ENCODE results near the gene TAS2R5.

TAS2R5 gene

GRCh38 chr7:141754939-141755338 lies 35.1 kb upstream of the TAS2R5 start:
- no peak for TF ChIP-seq POLR2AphosphoS5 (IDR thresholded peaks at IDR 0.05; ENCODE audit: low read depth, low read length)

- TF ChIP-seq FOXP2 (optimal IDR thresholded peaks at IDR 0.05; ENCODE audit: borderline replicate concordance, extremely low read depth, extremely low read length, insufficient read depth): no peak
- no peak for TF ChIP-seq POLR2AphosphoS5 (IDR thresholded peaks at IDR 0.05; ENCODE audit: low read depth, low read length)
- no peak for TF ChIP-seq SIN3A (IDR thresholded peaks at IDR 0.05; ENCODE audit: borderline replicate concordance, insufficient read depth, low read length)
- no peak for TF ChIP-seq TAF1 (IDR thresholded peaks at IDR 0.05; ENCODE audit: borderline replicate concordance, insufficient read depth, low read length)
- TF ChIP-seq REST (IDR thresholded peaks at IDR 0.05; ENCODE audit: insufficient read depth in 1 of 2, low read depth in 2 of 2, low read length in 2 of 2): no peak
Measured at GRCh38 chr7:141763797-141764196, 26.2 kb upstream of the TAS2R5 start, which contains the start of gene TAS2R3. Gene TAS2R3 (plus strand): TSS chr7:141764097. CDS start chr7:141764159, 62 bp downstream.

GRCh38 chr7:141776374-141776773 lies 13.6 kb upstream of the TAS2R5 start, which contains the start of gene TAS2R4:
Gene TAS2R4 (plus strand): TSS chr7:141776674. CDS start chr7:141778489, 1,815 bp downstream.
- TF ChIP-seq REST (IDR thresholded peaks at IDR 0.05; ENCODE audit: insufficient read depth in 1 of 2, low read depth in 2 of 2, low read length in 2 of 2): no peak
- no peak for TF ChIP-seq POLR2AphosphoS5 (IDR thresholded peaks at IDR 0.05; ENCODE audit: low read depth, low read length)
- no peak for TF ChIP-seq TAF1 (IDR thresholded peaks at IDR 0.05; ENCODE audit: borderline replicate concordance, insufficient read depth, low read length)
- TF ChIP-seq SIN3A (IDR thresholded peaks at IDR 0.05; ENCODE audit: borderline replicate concordance, insufficient read depth, low read length): no peak
- TF ChIP-seq FOXP2 (optimal IDR thresholded peaks at IDR 0.05; ENCODE audit: borderline replicate concordance, extremely low read depth, extremely low read length, insufficient read depth): no peak

- TF ChIP-seq FOXP2 (optimal IDR thresholded peaks at IDR 0.05; ENCODE audit: borderline replicate concordance, extremely low read depth, extremely low read length, insufficient read depth): no peak
- no peak for TF ChIP-seq POLR2AphosphoS5 (IDR thresholded peaks at IDR 0.05; ENCODE audit: low read depth, low read length)
- TF ChIP-seq TAF1 (IDR thresholded peaks at IDR 0.05; ENCODE audit: borderline replicate concordance, insufficient read depth, low read length): no peak
- TF ChIP-seq REST (IDR thresholded peaks at IDR 0.05; ENCODE audit: insufficient read depth in 1 of 2, low read depth in 2 of 2, low read length in 2 of 2): no peak
- no peak for TF ChIP-seq SIN3A (IDR thresholded peaks at IDR 0.05; ENCODE audit: borderline replicate concordance, insufficient read depth, low read length)
Measured at GRCh38 chr7:141785706-141786552, 4.1 kb upstream of the TAS2R5 start.

- TF ChIP-seq SIN3A (IDR thresholded peaks at IDR 0.05; ENCODE audit: borderline replicate concordance, insufficient read depth, low read length): no peak
- TF ChIP-seq FOXP2 (optimal IDR thresholded peaks at IDR 0.05; ENCODE audit: borderline replicate concordance, extremely low read depth, extremely low read length, insufficient read depth): no peak
- TF ChIP-seq POLR2AphosphoS5 (IDR thresholded peaks at IDR 0.05; ENCODE audit: low read depth, low read length): no peak
- no peak for TF ChIP-seq REST (IDR thresholded peaks at IDR 0.05; ENCODE audit: insufficient read depth in 1 of 2, low read depth in 2 of 2, low read length in 2 of 2)
- no peak for TF ChIP-seq TAF1 (IDR thresholded peaks at IDR 0.05; ENCODE audit: borderline replicate concordance, insufficient read depth, low read length)
Measured at GRCh38 chr7:141788296-141788695, 1.7 kb upstream of the TAS2R5 start.
